ENCODE results near the gene GNG7.
"Not testable (repeated sequence)": the region's sequence is repeated elsewhere in the genome, so short reads cannot be mapped to it uniquely, and the experiment has no call there.

GNG7 gene

GRCh38 chr19:2529473-2529918 is 173.0 kb downstream of the GNG7 start:
- peak; percentile 71 to 85 for DNase-seq

- DNase-seq: no peak
Observed at GRCh38 chr19:2528675-2529101, 173.8 kb downstream of the GNG7 start.

- DNase-seq: no peak
Observed at GRCh38 chr19:2527686-2528085, 174.8 kb downstream of the GNG7 start.

GRCh38 chr19:2527171-2527570 is 175.3 kb downstream of the GNG7 start:
- DNase-seq: no peak

DNA sequence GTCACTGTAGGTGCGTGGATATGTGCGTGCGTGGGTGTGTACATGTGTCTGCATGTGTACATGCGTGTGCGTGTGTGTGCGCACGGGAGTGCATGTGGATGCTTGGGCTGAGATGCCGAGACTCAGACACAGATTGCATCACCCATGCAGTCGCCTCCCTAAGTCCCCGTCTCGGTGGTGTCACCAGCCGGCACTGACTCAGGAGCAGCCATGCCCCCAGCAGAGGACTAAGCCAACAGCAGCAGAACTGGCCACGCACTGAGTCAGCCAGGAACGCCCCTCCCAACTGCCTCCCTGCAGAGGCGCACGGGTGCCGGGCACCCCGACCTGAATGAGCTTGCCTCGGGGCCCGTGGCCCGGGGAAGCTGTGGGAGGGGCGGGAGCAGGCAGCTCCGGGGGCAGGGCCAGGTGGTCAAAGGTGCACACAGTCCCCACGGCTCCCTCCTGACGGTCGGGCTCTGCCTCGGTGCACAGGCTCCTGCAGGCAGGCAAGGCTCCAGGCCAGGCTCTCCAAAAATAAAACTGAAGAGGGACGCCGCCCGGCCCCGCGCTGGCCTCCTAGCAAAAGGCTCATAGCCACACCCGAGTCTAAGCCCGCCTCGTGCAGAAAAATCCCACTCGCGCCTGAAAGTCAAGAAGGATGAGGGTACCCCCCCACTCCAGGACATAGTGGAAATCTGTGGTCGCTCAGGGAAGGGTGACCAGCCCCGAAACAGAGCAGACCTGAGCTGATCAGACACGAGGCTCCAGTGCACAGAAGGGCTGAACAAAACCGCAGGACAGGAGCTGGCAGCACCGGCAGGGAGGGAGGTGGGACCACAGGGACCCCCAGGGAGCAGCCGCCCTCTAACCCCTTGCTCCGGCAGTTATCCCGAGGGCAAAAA is 177.4 kb downstream of the GNG7 start:
- peak; percentile 19 to 51 for DNase-seq

DNA sequence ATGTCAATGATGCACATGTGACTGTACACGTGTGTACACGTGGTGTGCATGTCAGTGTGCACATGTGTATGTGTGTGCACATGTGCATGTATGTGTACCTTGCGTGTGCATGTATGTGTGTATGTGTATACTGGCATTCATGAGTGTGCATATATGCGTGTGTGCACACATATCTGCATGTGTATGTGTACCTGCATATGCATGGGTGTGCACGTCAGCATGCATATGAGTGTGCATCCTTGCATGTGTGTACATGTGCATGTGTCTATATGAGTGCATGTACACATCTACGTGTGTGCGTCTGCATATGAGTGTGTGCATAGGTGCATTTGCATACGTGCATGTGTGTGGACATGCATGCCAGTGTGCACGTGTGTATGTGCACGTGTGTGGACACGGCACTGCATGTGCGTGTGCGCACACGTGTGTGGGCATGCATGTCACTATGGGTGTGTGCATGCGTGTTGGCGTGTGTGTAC is 178.1 kb downstream of the GNG7 start:
- DNase-seq: no peak

GRCh38 chr19:2523630-2524311 is 178.7 kb downstream of the GNG7 start:
- no peak for DNase-seq

GRCh38 chr19:2519482-2519881 is 183.0 kb downstream of the GNG7 start:
- DNase-seq: no peak

GRCh38 chr19:2518856-2519255 is 183.6 kb downstream of the GNG7 start:
- not testable (repeated sequence) for DNase-seq

- no peak for DNase-seq
Observed at GRCh38 chr19:2517881-2518601, 184.5 kb downstream of the GNG7 start.

- no peak for DNase-seq
Observed at GRCh38 chr19:2516727-2517126, 185.8 kb downstream of the GNG7 start.

- no peak for DNase-seq
Observed at GRCh38 chr19:2514981-2515518, 187.4 kb downstream of the GNG7 start.

GRCh38 chr19:2512523-2513431 is 189.7 kb downstream of the GNG7 start:
- DNase-seq: no peak

DNA sequence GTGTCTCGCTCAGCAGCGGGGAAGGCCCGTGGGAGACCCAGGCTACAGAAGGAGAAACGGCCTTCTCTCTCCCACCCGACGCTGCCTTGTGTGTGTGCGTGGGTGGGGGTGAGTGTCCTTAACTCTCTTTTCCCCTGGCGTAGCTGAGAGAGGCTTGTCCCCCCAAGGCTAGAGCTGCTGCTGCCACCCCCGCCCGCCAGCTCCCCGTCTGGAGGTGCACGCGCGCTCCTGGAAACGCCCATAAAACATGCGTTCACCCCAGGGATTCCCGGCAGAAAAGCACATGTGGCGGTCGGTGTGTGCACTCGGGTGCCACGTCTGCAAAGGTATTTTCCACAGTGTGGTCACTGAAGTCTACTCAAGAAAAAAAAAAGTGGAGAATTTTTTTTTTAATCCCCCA is 190.5 kb downstream of the GNG7 start:
- DNase-seq: no peak

- DNase-seq: no peak
Observed at GRCh38 chr19:2511570-2511969, 190.9 kb downstream of the GNG7 start.

DNA sequence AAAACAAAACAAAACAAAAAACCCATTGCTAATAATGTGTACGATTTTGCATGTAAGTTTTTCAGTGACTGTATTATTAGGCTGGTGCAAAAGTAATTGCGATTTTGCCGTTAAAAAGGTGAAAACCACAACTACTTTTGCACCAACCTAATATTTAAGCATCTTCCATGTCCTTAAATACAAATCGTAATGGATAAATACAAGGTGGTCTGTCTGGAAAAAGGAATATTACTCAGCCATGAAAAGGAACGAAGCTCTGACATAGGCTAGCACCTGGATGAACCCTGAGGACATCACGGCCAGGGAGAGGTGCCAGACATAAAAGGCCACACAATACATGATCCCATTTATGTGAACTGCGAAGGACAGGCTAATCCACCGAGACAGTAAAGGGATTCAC is 193.4 kb downstream of the GNG7 start:
- DNase-seq: no peak

- DNase-seq: peak; percentile 93 to 95
Observed at GRCh38 chr19:2507109-2507508, 195.4 kb downstream of the GNG7 start.

GRCh38 chr19:2506656-2507055 is 195.8 kb downstream of the GNG7 start:
- not testable (repeated sequence) for DNase-seq

- DNase-seq: no peak
Observed at GRCh38 chr19:2503521-2504109, 198.9 kb downstream of the GNG7 start.

GRCh38 chr19:2500841-2501261 is 201.6 kb downstream of the GNG7 start:
- DNase-seq: no peak

DNA sequence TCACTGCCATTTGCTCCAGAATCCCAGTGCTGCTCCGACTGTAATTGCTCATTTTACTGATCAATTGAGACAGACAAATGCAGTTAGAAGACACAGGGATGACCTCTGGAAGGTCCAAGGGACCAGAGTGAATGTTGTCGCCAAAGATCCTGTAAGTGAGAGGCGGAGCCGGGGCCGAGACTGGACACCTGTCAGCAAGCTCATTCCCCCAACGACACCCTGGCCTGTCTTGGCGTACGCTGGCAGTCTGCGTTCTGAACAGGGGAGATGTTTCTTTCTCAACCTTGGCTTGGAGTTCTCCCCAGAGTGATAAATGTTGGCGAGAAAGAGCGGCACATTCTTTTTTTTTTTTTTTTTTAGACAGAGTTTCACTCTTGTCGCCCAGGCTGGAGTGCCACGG is 202.3 kb downstream of the GNG7 start:
- DNase-seq: no peak
